Stimulated activated CD4-positive, alpha-beta T cell treated with anti-CD3 and anti-CD28 coated beads, Interleukin-2, amount 100 ng/mL, for 48 hours (primary cell): ENCODE data around the gene TEKTIP1.

ENCODE experiments used
- DNase-seq, 2 donors: peaks; one replicate each; pipeline ENCODE4 v3.0.0-alpha.2; 2020

The TEKTIP1 gene

GRCh38 chr19:3538258-3538929 is 580 bp upstream of the TEKTIP1 start:
- no peak for DNase-seq

- DNase-seq = no peak
Observed at GRCh38 chr19:3539756-3540118, 763 bp downstream of the TEKTIP1 start.

GRCh38 chr19:3543150-3544057 is 4.4 kb downstream of the TEKTIP1 start:
- no peak for DNase-seq

GRCh38 chr19:3544058-3544376 is 5.0 kb downstream of the TEKTIP1 start:
- DNase-seq = no peak

- DNase-seq = peak; percentile 89
Observed at GRCh38 chr19:3544742-3545668, 6.0 kb downstream of the TEKTIP1 start.

- no peak for DNase-seq
Observed at GRCh38 chr19:3545669-3546034, 6.7 kb downstream of the TEKTIP1 start.

GRCh38 chr19:3546119-3546518 is 7.1 kb downstream of the TEKTIP1 start:
- DNase-seq = no peak

- peak; percentile 34 to 41 for DNase-seq
Observed at GRCh38 chr19:3547301-3547731, 8.3 kb downstream of the TEKTIP1 start.

GRCh38 chr19:3547767-3548282 is 8.9 kb downstream of the TEKTIP1 start:
- no peak for DNase-seq

GRCh38 chr19:3548606-3549005 is 9.6 kb downstream of the TEKTIP1 start:
- DNase-seq = no peak

- DNase-seq = no peak
Observed at GRCh38 chr19:3549816-3550215, 10.8 kb downstream of the TEKTIP1 start.

GRCh38 chr19:3550947-3551791 is 12.2 kb downstream of the TEKTIP1 start:
- no peak for DNase-seq

- DNase-seq = no peak
Observed at GRCh38 chr19:3551792-3552095, 12.8 kb downstream of the TEKTIP1 start.

- no peak for DNase-seq
Observed at GRCh38 chr19:3554254-3555083, 15.5 kb downstream of the TEKTIP1 start.

GRCh38 chr19:3555653-3556422 is 16.9 kb downstream of the TEKTIP1 start:
- DNase-seq = no peak

GRCh38 chr19:3556423-3556977 is 17.5 kb downstream of the TEKTIP1 start:
- no peak for DNase-seq

- peak; percentile 38 to 58 for DNase-seq
Observed at GRCh38 chr19:3556978-3557460, 18.0 kb downstream of the TEKTIP1 start.

GRCh38 chr19:3557461-3558248 is 18.7 kb downstream of the TEKTIP1 start, which contains the start of gene MFSD12:
TSS of gene MFSD12 (minus strand) at chr19:3557586. CDS start at chr19:3557403, 183 bp downstream.
- DNase-seq = peak; percentile 93 to 95
